Measurements from ENCODE around the gene TMEM140. TPM values are rescaled to one million over a fixed set of nuclear protein-coding genes. Genes with fewer than 3 reads are reported as not detected.

The TMEM140 gene
- total RNA-seq, 1 donor from 2014 or later, result 23.3 TPM

DNA sequence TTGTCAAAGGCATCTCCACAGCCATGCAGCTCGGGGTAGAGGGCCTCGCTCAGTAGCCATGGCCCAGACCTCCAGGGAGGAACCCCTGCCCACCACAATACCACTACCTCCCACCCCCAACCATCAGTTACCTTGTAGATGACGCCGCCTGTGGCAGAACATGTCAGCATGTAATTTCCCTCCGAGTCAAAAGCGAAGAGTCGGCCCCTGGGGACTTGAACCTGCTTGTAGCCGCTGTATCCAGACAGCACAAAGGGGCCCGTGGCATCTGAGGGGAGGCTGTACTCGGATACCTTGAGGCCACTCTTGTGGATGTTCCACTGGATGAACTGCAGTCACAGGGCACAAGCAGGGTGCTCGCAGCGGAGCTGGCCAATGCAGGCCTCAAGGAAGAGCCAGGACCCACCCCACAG lies 39.0 kb downstream of the TMEM140 start:
- peaks cover 16% of the 10 kb centered on the region for H3K9me3 ChIP-seq (replicated peaks)
- H3K27me3 ChIP-seq (ENCODE audit: low read depth), result no peaks in the 10 kb centered on the region
- intact Hi-C loops (cut with micrococcal nuclease), result no loop called here
- peaks cover 18% of the 10 kb centered on the region for H3K4me1 ChIP-seq
- no peak for DNase-seq
- TF ChIP-seq, protein P1, sequence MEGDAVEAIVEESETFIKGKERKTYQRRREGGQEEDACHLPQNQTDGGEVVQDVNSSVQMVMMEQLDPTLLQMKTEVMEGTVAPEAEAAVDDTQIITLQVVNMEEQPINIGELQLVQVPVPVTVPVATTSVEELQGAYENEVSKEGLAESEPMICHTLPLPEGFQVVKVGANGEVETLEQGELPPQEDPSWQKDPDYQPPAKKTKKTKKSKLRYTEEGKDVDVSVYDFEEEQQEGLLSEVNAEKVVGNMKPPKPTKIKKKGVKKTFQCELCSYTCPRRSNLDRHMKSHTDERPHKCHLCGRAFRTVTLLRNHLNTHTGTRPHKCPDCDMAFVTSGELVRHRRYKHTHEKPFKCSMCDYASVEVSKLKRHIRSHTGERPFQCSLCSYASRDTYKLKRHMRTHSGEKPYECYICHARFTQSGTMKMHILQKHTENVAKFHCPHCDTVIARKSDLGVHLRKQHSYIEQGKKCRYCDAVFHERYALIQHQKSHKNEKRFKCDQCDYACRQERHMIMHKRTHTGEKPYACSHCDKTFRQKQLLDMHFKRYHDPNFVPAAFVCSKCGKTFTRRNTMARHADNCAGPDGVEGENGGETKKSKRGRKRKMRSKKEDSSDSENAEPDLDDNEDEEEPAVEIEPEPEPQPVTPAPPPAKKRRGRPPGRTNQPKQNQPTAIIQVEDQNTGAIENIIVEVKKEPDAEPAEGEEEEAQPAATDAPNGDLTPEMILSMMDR (IDR thresholded peaks at IDR 0.05; ENCODE audit: borderline replicate concordance), result no peak
- peaks cover 87% of the 10 kb centered on the region for H3K36me3 ChIP-seq
- H3K4me3 ChIP-seq, result no peak overlapping the region
- no peak overlapping the region for H3K27ac ChIP-seq (replicated peaks)

DNA sequence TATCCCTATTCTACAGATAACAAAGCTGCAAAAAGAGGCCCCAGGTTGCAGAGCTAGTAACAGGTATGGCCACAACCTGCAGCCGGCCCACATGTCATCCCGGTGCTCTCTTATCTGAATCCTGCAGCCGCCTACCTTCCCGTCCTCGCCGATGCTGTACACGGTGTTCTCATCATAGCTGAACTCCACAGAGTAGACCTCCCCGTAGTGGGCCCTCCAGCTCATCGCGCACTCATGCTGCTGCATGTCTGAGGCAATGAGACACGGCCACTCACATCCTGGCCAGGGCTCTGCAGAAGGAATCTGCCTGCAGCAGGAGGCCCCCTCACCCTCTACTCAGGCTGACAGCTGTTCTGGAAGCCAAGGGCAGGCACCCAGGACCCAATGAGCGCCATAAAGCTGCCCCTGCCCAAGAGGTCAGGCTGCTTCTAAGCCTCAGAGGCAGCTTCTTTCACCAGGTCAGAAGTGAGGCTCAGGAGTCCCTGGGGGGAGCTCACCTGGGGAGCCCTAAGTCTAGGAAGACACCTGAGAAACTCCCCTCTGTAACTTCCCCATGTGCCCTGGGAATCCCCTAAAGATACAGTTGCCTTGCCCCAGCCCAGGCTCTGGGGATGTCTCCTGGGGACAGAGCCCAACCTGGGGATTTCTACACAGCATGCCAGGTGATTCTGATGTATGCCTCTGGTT lies 40.6 kb downstream of the TMEM140 start:
- intact Hi-C loops (cut with micrococcal nuclease), result no loop called here
- Histone ChIP-seq H3K36me3 (peaks cover 84% of the 10 kb centered on the region), H3K4me3 (no peak overlapping the region), H3K27ac (replicated peaks) (no peak overlapping the region), H3K4me1 (peaks cover 18% of the 10 kb centered on the region), H3K9me3 (replicated peaks) (no peaks in the 10 kb centered on the region), H3K27me3 (ENCODE audit: low read depth) (no peaks in the 10 kb centered on the region)
- TF ChIP-seq, protein P1 (IDR thresholded peaks at IDR 0.05; ENCODE audit: borderline replicate concordance), result no peak
- DNase-seq, result no peak

DNA sequence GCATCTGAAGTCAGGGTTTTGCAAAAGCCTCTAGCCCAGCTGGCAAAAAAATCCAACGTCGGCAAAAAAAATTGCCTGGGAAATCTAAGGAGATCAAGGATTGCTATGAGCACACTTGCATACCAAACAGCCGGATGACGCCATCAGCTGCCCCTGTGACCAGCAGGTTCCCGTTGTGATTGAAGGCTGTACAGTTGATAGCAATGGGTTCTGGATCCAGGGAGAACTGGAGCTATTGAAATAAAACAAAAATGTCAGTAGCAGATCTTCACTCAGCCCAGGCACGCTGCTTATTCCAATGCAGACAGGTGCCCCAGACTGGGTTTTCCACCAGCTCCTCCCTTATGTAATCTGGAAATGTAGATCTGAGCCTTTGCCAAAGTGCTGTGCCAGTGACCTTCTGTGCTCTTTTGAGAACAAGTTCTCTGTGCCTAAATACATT lies 41.4 kb downstream of the TMEM140 start:
- intact Hi-C loops (cut with micrococcal nuclease), result no loop called here
- TF ChIP-seq, protein P1 (IDR thresholded peaks at IDR 0.05; ENCODE audit: borderline replicate concordance), result no peak
- Histone ChIP-seq H3K9me3 (replicated peaks) (no peaks in the 10 kb centered on the region), H3K4me3 (no peak overlapping the region), H3K27ac (replicated peaks) (peak overlapping the region; percentile 28), H3K27me3 (ENCODE audit: low read depth) (no peaks in the 10 kb centered on the region), H3K36me3 (peaks cover 82% of the 10 kb centered on the region), H3K4me1 (peaks cover 18% of the 10 kb centered on the region)
- DNase-seq, result no peak

DNA sequence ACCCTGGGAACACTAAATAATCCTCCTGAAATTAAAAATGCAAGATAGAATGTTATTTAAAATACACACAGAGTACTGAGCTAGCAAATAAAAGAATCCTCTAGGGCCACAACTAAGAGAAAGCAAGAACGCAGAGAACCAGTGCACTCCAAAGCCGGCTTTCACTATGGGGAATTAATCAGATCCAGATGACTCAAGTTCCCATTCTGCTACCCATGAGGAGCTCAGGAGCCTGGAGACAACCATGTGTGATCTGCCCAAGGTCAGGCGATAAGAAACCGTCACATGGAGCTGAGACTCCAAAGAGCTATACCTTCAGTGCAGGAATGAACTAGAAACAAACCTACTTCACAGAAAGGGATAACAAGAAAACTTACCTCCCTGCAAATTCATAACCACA lies 42.1 kb downstream of the TMEM140 start:
- peak overlapping the region; percentile 5 for H3K27ac ChIP-seq (replicated peaks)
- H3K4me1 ChIP-seq, result peaks cover 18% of the 10 kb centered on the region
- TF ChIP-seq, protein P1 (IDR thresholded peaks at IDR 0.05; ENCODE audit: borderline replicate concordance), result no peak
- intact Hi-C loops (cut with micrococcal nuclease), result no loop called here
- H3K27me3 ChIP-seq (ENCODE audit: low read depth), result no peaks in the 10 kb centered on the region
- no peaks in the 10 kb centered on the region for H3K9me3 ChIP-seq (replicated peaks)
- DNase-seq, result no peak
- H3K4me3 ChIP-seq, result no peak overlapping the region
- peaks cover 82% of the 10 kb centered on the region for H3K36me3 ChIP-seq

DNA sequence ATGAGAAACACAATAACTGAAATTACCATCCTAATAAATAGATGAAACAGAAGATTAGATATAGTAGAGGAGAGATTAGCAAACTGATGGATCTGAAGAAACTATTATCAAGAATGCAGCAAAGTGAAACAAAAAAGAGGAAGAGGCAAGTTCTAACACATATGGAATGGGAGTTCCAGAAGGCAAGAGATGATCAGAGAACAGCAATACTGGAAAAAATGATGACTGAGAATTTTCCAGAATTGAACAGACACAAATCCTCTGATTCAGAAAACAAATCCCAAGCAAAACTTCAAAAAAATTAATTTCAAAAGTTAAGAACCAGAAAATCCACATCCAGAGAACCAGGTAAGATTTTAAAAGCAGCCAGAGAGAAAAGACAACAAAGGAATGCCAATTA lies 42.8 kb downstream of the TMEM140 start:
- H3K4me3 ChIP-seq, result no peak overlapping the region
- H3K4me1 ChIP-seq, result peaks cover 18% of the 10 kb centered on the region
- H3K36me3 ChIP-seq, result peaks cover 83% of the 10 kb centered on the region
- TF ChIP-seq, protein P1 (IDR thresholded peaks at IDR 0.05; ENCODE audit: borderline replicate concordance), result no peak
- no peaks in the 10 kb centered on the region for H3K9me3 ChIP-seq (replicated peaks)
- no peaks in the 10 kb centered on the region for H3K27me3 ChIP-seq (ENCODE audit: low read depth)
- intact Hi-C loops (cut with micrococcal nuclease), result no loop called here
- no peak for DNase-seq
- H3K27ac ChIP-seq (replicated peaks), result no peak overlapping the region
